Measurements from ENCODE around the gene DBH. TPM values are rescaled to one million over a fixed set of nuclear protein-coding genes. Genes with fewer than 3 reads are reported as not detected.

Gene DBH
- polyA plus RNA-seq, 3 donors: not detected

GRCh38 chr9:133684936-133685361 is 48.8 kb downstream of the DBH start:
- Histone ChIP-seq H3K4me3 (replicated peaks in 1 of 3; ENCODE audit: low read depth in 2 of 3, low read length in 3 of 3) (no peak overlapping the region), H3K27me3 (ENCODE audit: control insufficient read depth in 2 of 2, insufficient read depth in 2 of 2, low read length in 2 of 2) (no peaks in the 10 kb centered on the region), H3K9me3 (replicated peaks in 1 of 2; ENCODE audit: control insufficient read depth in 1 of 2, insufficient read depth in 1 of 2, low read length in 2 of 2) (no peaks in the 10 kb centered on the region), H4K20me1 (ENCODE audit: insufficient read depth, low read length) (no peaks in the 10 kb centered on the region), H3K79me2 (ENCODE audit: insufficient read depth, low read length) (no peaks in the 10 kb centered on the region), H3K27ac (ENCODE audit: low read depth in 1 of 2, low read length in 2 of 2) (no peak overlapping the region), H3K9ac (ENCODE audit: insufficient read depth, low read length, poor library complexity, severe bottlenecking) (no peak overlapping the region), H3K36me3 (replicated peaks in 1 of 2; ENCODE audit: control insufficient read depth in 1 of 2, insufficient read depth in 2 of 2, low read length in 2 of 2) (no peaks in the 10 kb centered on the region), H3K4me1 (ENCODE audit: control insufficient read depth in 1 of 2, insufficient read depth in 2 of 2, low read length in 2 of 2) (no peaks in the 10 kb centered on the region), H2AFZ (ENCODE audit: insufficient read depth, low read depth, low read length, poor library complexity, severe bottlenecking) (no peak overlapping the region), H3K4me2 (replicated peaks; ENCODE audit: extremely low read depth, low read length, poor library complexity, severe bottlenecking) (no peak overlapping the region)
- H3K9me3 Mint-ChIP-seq: no peaks in the 10 kb centered on the region
- no peaks in the 10 kb centered on the region for H3K36me3 Mint-ChIP-seq
- no peak overlapping the region for H3K4me3 Mint-ChIP-seq
- TF ChIP-seq CTCF (IDR thresholded peaks at IDR 0.05): no peak
- no peak for DNase-seq
- intact Hi-C loops (cut with micrococcal nuclease): no loop called here
- peaks cover 0 to 2% (median 2%) of the 10 kb centered on the region in 3 donors for H3K27me3 Mint-ChIP-seq (ENCODE audit: low read depth in 3 of 3)
- no peak overlapping the region for H3K27ac Mint-ChIP-seq
- 89% methylated on average over 14 of the region's 17 CpGs for WGBS (ENCODE audit: insufficient coverage)
- H3K4me1 Mint-ChIP-seq: no peaks in the 10 kb centered on the region

GRCh38 chr9:133685653-133686609 is 49.8 kb downstream of the DBH start:
- Histone ChIP-seq H3K27me3 (ENCODE audit: control insufficient read depth in 2 of 2, insufficient read depth in 2 of 2, low read length in 2 of 2) (no peaks in the 10 kb centered on the region), H3K79me2 (ENCODE audit: insufficient read depth, low read length) (no peaks in the 10 kb centered on the region), H3K9ac (ENCODE audit: insufficient read depth, low read length, poor library complexity, severe bottlenecking) (no peak overlapping the region), H3K4me1 (ENCODE audit: control insufficient read depth in 1 of 2, insufficient read depth in 2 of 2, low read length in 2 of 2) (no peaks in the 10 kb centered on the region), H3K4me2 (replicated peaks; ENCODE audit: extremely low read depth, low read length, poor library complexity, severe bottlenecking) (no peak overlapping the region), H3K36me3 (replicated peaks in 1 of 2; ENCODE audit: control insufficient read depth in 1 of 2, insufficient read depth in 2 of 2, low read length in 2 of 2) (no peaks in the 10 kb centered on the region), H2AFZ (ENCODE audit: insufficient read depth, low read depth, low read length, poor library complexity, severe bottlenecking) (no peak overlapping the region), H3K4me3 (replicated peaks in 1 of 3; ENCODE audit: low read depth in 2 of 3, low read length in 3 of 3) (no peak overlapping the region), H3K27ac (ENCODE audit: low read depth in 1 of 2, low read length in 2 of 2) (no peak overlapping the region), H3K9me3 (replicated peaks in 1 of 2; ENCODE audit: control insufficient read depth in 1 of 2, insufficient read depth in 1 of 2, low read length in 2 of 2) (no peaks in the 10 kb centered on the region), H4K20me1 (ENCODE audit: insufficient read depth, low read length) (no peaks in the 10 kb centered on the region)
- H3K27me3 Mint-ChIP-seq (ENCODE audit: low read depth in 3 of 3): peaks cover 0 to 2% (median 2%) of the 10 kb centered on the region in 3 donors
- no peaks in the 10 kb centered on the region for H3K36me3 Mint-ChIP-seq
- H3K27ac Mint-ChIP-seq: no peak overlapping the region
- DNase-seq: no peak
- no peaks in the 10 kb centered on the region for H3K4me1 Mint-ChIP-seq
- no peak overlapping the region for H3K4me3 Mint-ChIP-seq
- TF ChIP-seq CTCF (IDR thresholded peaks at IDR 0.05): no peak
- intact Hi-C loops (cut with micrococcal nuclease): no loop called here
- WGBS (ENCODE audit: insufficient coverage): 89% methylated on average over 13 of the region's 18 CpGs
- H3K9me3 Mint-ChIP-seq: no peaks in the 10 kb centered on the region

All from CD14-positive monocyte (primary cell).